ENCODE measurements around the gene DNALI1. TPM values are rescaled to one million over a fixed set of nuclear protein-coding genes. Genes with fewer than 3 reads are reported as not detected.
A peak's percentile ranks its signal among the peaks of the same experiment; 100 is the strongest.

Gene DNALI1
- total RNA-seq, 1 experiment from 2014 or later = 5.9 TPM

GRCh38 chr1:37601441-37601840 is 44.7 kb downstream of the DNALI1 start:
- no peak for DNase-seq (ENCODE audit: low read depth)

GRCh38 chr1:37602750-37603694 is 46.3 kb downstream of the DNALI1 start:
- DNase-seq (ENCODE audit: low read depth) = peak; percentile 33

DNA sequence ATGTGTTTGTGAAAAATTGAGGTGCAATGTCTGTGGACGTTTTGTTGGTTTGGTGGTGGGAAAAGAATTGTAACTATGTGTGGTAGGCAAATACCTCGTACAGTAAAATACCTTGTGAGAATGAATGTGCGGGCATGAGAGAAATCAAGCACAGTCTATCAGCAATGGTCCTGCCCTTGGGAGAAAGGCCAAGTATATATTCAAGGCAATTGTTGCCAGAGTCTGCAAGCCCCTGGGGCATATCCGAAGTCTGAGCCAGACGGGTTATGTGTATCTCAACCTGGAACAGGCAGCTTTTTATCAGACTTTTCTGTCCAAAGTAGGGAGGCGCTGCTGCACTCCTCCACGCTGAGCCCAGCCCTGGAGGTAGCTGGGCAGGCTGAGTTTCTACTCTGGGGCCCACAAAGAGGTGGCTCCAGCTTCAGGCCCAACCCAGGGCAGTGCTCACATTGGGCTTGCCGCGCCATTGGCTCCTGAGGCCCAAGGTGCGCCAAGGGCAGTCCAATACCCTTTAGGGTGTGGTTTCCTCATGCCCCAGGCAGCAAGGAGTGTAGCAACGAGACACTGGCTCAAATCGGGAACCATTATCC is 48.4 kb downstream of the DNALI1 start:
- no peak for DNase-seq (ENCODE audit: low read depth)

DNA sequence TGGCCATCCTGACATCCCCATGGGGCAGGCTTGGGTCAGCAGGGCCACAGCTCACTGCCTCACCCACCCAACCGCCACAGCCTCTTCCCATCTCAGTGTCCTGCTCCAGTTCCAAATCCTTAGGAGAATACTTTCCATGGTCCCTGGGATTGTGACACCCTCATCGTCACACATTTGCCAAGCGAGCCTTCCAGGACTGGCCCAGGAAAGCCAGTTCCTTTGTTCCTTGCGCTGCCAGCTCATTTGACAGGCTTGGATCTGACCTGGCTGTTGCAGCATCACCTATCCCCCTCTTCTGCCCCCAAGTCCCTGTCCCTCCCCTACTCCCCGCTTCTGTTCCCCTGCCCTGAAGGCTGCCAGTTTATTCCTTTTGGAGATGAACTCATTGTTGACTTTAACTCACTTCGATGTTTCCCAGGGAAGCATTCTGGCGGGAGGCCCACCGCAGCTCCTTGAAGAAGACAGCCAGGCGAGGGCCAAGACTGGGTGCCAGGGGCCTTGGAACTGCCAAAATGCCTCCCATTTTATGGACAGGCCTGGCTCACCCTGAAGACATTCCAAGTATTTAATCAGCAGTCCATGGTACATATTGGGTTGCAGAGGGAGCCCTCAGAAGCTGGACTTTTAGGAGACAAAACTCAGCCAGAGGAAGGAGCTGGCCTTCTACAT is 49.2 kb downstream of the DNALI1 start:
- DNase-seq (ENCODE audit: low read depth) = no peak

DNA sequence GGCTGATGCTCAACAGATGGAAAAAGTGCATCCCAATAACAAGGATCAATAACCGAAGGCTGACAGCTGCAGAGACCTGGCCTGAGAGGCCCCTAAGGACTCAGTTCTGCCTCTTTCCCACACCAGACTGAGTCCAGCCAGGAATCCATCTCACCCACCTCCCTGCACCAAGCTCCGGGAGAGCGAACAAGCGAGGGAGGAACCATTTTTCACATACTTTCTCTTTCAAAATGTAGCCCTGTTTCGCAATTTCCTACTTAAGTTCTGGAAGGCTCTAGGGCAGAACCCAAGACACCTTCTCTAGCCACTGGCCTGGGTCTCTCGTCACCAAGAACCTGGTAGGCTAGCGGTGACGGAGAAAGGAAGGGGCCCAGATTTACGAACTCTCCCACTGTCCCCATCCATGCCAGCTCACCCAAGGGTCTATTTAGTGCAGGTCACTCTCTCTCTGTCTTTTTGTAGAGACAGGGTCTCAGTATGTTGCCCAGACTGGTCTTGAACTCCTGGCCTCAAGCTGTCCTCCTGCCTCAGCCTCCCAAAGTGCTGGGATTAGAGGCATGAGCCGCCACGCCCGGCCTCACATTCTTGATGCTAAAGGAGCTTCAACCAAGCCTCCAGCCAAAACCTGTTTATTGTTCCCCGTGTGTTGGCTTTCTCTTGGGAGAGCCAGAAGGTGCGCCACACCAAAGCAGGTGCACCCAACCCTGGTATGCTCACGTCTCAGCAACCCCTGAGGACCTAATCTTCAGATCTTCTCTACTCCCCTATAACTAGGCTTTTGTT is 49.9 kb downstream of the DNALI1 start:
- DNase-seq (ENCODE audit: low read depth) = no peak

GRCh38 chr1:37609002-37609401 is 52.3 kb downstream of the DNALI1 start:
- no peak for DNase-seq (ENCODE audit: low read depth)

DNA sequence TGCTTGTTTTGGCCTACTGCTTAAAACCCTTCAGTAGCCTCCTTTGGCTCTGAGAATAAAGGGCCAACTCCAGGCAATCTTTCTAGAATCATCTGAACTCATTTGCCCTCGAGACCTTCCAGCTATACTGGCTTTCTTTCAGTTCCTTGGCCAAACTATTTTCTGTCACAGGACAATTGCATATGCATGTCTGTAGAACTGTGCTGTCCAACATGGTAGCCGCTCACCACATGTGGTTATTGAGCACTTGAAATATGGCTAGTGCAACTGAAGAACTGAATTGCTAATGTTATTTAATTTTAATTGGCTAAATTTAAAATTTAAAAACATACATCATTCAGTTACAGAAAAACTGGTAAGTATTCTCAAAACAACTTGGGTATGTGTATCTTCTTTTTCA is 53.3 kb downstream of the DNALI1 start:
- no peak for DNase-seq (ENCODE audit: low read depth)

GRCh38 chr1:37612186-37612585 is 55.4 kb downstream of the DNALI1 start:
- DNase-seq (ENCODE audit: low read depth) = no peak

DNA sequence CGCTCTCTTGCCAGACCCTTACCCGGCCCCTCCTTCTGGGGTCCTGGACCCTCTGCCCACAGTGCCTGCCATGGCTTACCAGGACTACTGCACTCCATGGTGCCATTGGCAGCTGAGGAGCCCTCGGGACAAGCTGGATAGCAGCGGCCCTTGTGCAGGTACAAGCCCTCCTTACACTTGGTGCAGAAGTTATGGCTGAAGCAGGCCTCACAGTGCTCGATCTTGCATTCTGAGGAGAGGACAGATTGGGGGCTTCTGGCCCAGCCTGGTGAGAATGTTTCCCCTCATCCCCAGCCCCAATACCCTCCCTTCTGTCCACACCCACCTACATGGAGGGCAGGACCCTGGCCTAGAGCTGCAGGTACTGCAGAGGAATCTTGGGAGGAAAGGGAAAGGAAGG is 57.4 kb downstream of the DNALI1 start:
- no peak for DNase-seq (ENCODE audit: low read depth)

DNA sequence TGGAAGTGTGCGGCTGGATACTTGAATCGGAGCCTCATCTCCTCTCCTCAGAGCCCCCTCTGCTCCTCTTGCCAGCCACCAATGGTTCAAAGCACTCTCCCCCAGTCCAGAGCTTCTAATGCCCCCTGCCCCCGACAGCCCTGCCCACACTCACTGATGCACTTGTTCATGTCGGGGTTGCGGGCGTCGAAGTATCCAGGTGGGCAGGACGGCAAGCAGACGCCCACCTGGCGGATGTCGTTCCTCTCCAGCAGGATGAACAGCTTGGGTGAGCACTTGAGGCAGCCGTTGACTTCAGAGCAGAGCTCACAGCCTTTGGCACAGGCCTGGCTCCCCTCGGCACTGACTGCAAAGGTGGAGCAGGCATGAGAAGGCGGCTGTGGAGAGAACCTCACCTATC is 59.6 kb downstream of the DNALI1 start:
- DNase-seq (ENCODE audit: low read depth) = no peak

Other genes with a start within 250 kb of the DNALI1 start
- gene ZC3H12A, start 82.4 kb upstream of the DNALI1 start, total RNA-seq (2014; rRNA removed; shearing (Covaris generic)) = 4.6 and 7.3 TPM in 2 replicates
- 85.5 and 91.0 TPM in 2 replicates for gene MEAF6, start 42.2 kb upstream of the DNALI1 start, total RNA-seq (2014; rRNA removed; shearing (Covaris generic))
- gene SNIP1, start 2.6 kb upstream of the DNALI1 start, total RNA-seq (2014; rRNA removed; shearing (Covaris generic)) = 12.9 and 19.2 TPM in 2 replicates
- gene GNL2, start 39.0 kb downstream of the DNALI1 start, total RNA-seq (2014; rRNA removed; shearing (Covaris generic)) = 61.0 and 76.7 TPM in 2 replicates
- gene RSPO1, start 78.0 kb downstream of the DNALI1 start, total RNA-seq (2014; rRNA removed; shearing (Covaris generic)) = 0.10 TPM in 1 of 2 replicates, not detected in the other
- gene CDCA8, start 135.6 kb downstream of the DNALI1 start, total RNA-seq (2014; rRNA removed; shearing (Covaris generic)) = 42.8 and 48.3 TPM in 2 replicates
- gene EPHA10, start 208.2 kb downstream of the DNALI1 start, total RNA-seq (2014; rRNA removed; shearing (Covaris generic)) = not detected in 2 replicates
- gene MANEAL, start 236.9 kb downstream of the DNALI1 start, total RNA-seq (2014; rRNA removed; shearing (Covaris generic)) = 5.6 and 8.2 TPM in 2 replicates

All from RPMI7951 (cell line).